ENCODE data around the gene SLC5A12. TPM values are rescaled to one million over a fixed set of nuclear protein-coding genes. Genes with fewer than 3 reads are reported as not detected.

The SLC5A12 gene
- polyA plus RNA-seq, 2 of the 4 experiments (the other 2 are of a cell fraction), result not detected

GRCh38 chr11:26676641-26677040, 45.2 kb downstream of the SLC5A12 start:
- TF ChIP-seq HOXB5 (CRISPR knock-in tag; IDR thresholded peaks at IDR 0.05), result no peak
- TF ChIP-seq RFX5 (IDR thresholded peaks at IDR 0.05), result no peak
- TF ChIP-seq FOXS1 (CRISPR knock-in tag; IDR thresholded peaks at IDR 0.05), result no peak
- TF ChIP-seq ZSCAN20 (CRISPR knock-in tag; IDR thresholded peaks at IDR 0.05), result no peak
- no peak for TF ChIP-seq JUNB (IDR thresholded peaks at IDR 0.05)
- TF ChIP-seq NR3C1 (IDR thresholded peaks at IDR 0.05), result no peak
- no peak for TF ChIP-seq SREBF2 (IDR thresholded peaks at IDR 0.05)
- TF ChIP-seq CBX2 (IDR thresholded peaks at IDR 0.05; ENCODE audit: borderline replicate concordance, low read depth), result no peak
- no peak for TF ChIP-seq HEYL (CRISPR knock-in tag; IDR thresholded peaks at IDR 0.05)
- TF ChIP-seq POLR2AphosphoS2 (conservative IDR thresholded peaks at IDR 0.05; ENCODE audit: low read length), result no peak
- no peak for TF ChIP-seq REST (IDR thresholded peaks at IDR 0.05)
- no peak for TF ChIP-seq MAZ (IDR thresholded peaks at IDR 0.05; ENCODE audit: borderline replicate concordance, low read depth, low read length)
- no peak for TF ChIP-seq USF2 (IDR thresholded peaks at IDR 0.05)
- no peak for TF ChIP-seq HES2 (IDR thresholded peaks at IDR 0.05)
- TF ChIP-seq CHD4 (IDR thresholded peaks at IDR 0.05; ENCODE audit: borderline replicate concordance), result no peak
- TF ChIP-seq EHF (CRISPR knock-in tag; IDR thresholded peaks at IDR 0.05), result no peak
- TF ChIP-seq RARB (CRISPR knock-in tag; IDR thresholded peaks at IDR 0.05), result no peak
- Histone ChIP-seq H3K4me1 (no peaks in the 10 kb centered on the region), H3K9me3 (no peaks in the 10 kb centered on the region), H3K4me3 (no peak overlapping the region), H3K4me2 (no peak overlapping the region), H3K27ac (no peak overlapping the region)
- 58% methylated on average over 2 of the region's 2 CpGs for WGBS (ENCODE audit: missing lambda C conversion rate)
- DNase-seq (ENCODE audit: low read depth in 1 of 2, low spot score in 1 of 2), result no peak
- FAIRE-seq, result no peak
- ATAC-seq, result no peak
- CTCF ChIA-PET, result no interaction called here
- POLR2A ChIA-PET, result no interaction called here

GRCh38 chr11:26675233-26675928, 46.5 kb downstream of the SLC5A12 start:
- TF ChIP-seq FOXS1 (CRISPR knock-in tag; IDR thresholded peaks at IDR 0.05), result no peak
- no peak for TF ChIP-seq RFX5 (IDR thresholded peaks at IDR 0.05)
- TF ChIP-seq RCOR1 (IDR thresholded peaks at IDR 0.05; ENCODE audit: low read depth, low read length), result no peak
- TF ChIP-seq EHF (CRISPR knock-in tag; IDR thresholded peaks at IDR 0.05), result no peak
- TF ChIP-seq MYC (IDR thresholded peaks at IDR 0.05; ENCODE audit: borderline replicate concordance, low read length), result no peak
- TF ChIP-seq EHMT2 (IDR thresholded peaks at IDR 0.05; ENCODE audit: low read depth), result no peak
- TF ChIP-seq ZC3H11A (IDR thresholded peaks at IDR 0.05), result no peak
- TF ChIP-seq JUNB (IDR thresholded peaks at IDR 0.05), result no peak
- TF ChIP-seq FOSL2 (IDR thresholded peaks at IDR 0.05), result no peak
- TF ChIP-seq FOSL2 (CRISPR knock-in tag; IDR thresholded peaks at IDR 0.05), result no peak
- no peak for TF ChIP-seq RARB (CRISPR knock-in tag; IDR thresholded peaks at IDR 0.05)
- no peak for TF ChIP-seq MAX (IDR thresholded peaks at IDR 0.05)
- no peak for TF ChIP-seq HMGXB4 (CRISPR knock-in tag; IDR thresholded peaks at IDR 0.05; ENCODE audit: borderline replicate concordance)
- no peak for TF ChIP-seq ELK1 (IDR thresholded peaks at IDR 0.05; ENCODE audit: low read depth, low read length)
- TF ChIP-seq HES2 (IDR thresholded peaks at IDR 0.05), result no peak
- no peak for TF ChIP-seq POLR2AphosphoS2 (conservative IDR thresholded peaks at IDR 0.05; ENCODE audit: low read length)
- TF ChIP-seq FOSB (CRISPR knock-in tag; IDR thresholded peaks at IDR 0.05), result no peak
- TF ChIP-seq SREBF2 (IDR thresholded peaks at IDR 0.05), result no peak
- ChIA-PET CTCF (interaction anchor here (1.4 kb wide), 1 partner anchor 13 kb away, joined by 3 read pairs; no protein-coding TSS in a partner anchor), POLR2A (no interaction called here)
- ATAC-seq (no peak), DNase-seq (ENCODE audit: low read depth in 1 of 2, low spot score in 1 of 2) (no peak), FAIRE-seq (no peak)
- Histone ChIP-seq H3K4me3 (no peak overlapping the region), H3K4me2 (no peak overlapping the region), H3K27ac (no peak overlapping the region), H3K9me3 (no peaks in the 10 kb centered on the region), H3K4me1 (no peaks in the 10 kb centered on the region)
- 2% methylated on average over 2 of the region's 2 CpGs for WGBS (ENCODE audit: missing lambda C conversion rate)
